UCSD-AML1 (cell line): Measurements from ENCODE around the gene CDHR2.

Experiments
- DNase-seq: peaks from one replicate; lab custom pipeline; 2025; ENCODE audit not compliant: unreplicated experiment; lab: John Stamatoyannopoulos, UW

The CDHR2 gene

GRCh38 chr5:176528301-176528700 lies 20.8 kb upstream of the CDHR2 start:
- no peak for DNase-seq

GRCh38 chr5:176528761-176529115 lies 20.4 kb upstream of the CDHR2 start:
- DNase-seq, result no peak

- DNase-seq, result no peak
Measured at GRCh38 chr5:176529116-176529740, 19.9 kb upstream of the CDHR2 start.

GRCh38 chr5:176529741-176530141 lies 19.4 kb upstream of the CDHR2 start:
- DNase-seq, result peak; percentile 78

- peak; percentile 57 for DNase-seq
Measured at GRCh38 chr5:176530393-176530982, 18.7 kb upstream of the CDHR2 start.

GRCh38 chr5:176530983-176531901 lies 17.9 kb upstream of the CDHR2 start:
- peak; percentile 47 for DNase-seq

GRCh38 chr5:176531902-176532493 lies 17.1 kb upstream of the CDHR2 start:
- DNase-seq, result no peak

GRCh38 chr5:176532795-176533194 lies 16.3 kb upstream of the CDHR2 start:
- DNase-seq, result no peak

GRCh38 chr5:176533390-176533789 lies 15.8 kb upstream of the CDHR2 start:
- DNase-seq, result peak; percentile 87

- DNase-seq, result peak; percentile 84
Measured at GRCh38 chr5:176533894-176534611, 15.1 kb upstream of the CDHR2 start.

- no peak for DNase-seq
Measured at GRCh38 chr5:176534640-176535039, 14.5 kb upstream of the CDHR2 start.

- DNase-seq, result peak; percentile 61
Measured at GRCh38 chr5:176535101-176535663, 14.0 kb upstream of the CDHR2 start.

GRCh38 chr5:176535664-176536131 lies 13.4 kb upstream of the CDHR2 start:
- DNase-seq, result no peak

GRCh38 chr5:176536132-176536901 lies 12.8 kb upstream of the CDHR2 start:
- peak; percentile 88 for DNase-seq

- DNase-seq, result peak; percentile 96
Measured at GRCh38 chr5:176536902-176537553, 12.1 kb upstream of the CDHR2 start, which contains the start of gene RNF44. TSS of gene RNF44 (minus strand) at chr5:176537402. CDS start at chr5:176532472, 4,930 bp downstream.

GRCh38 chr5:176537554-176538229 lies 11.4 kb upstream of the CDHR2 start:
- peak; percentile 98 for DNase-seq

GRCh38 chr5:176538230-176538988 lies 10.7 kb upstream of the CDHR2 start:
- no peak for DNase-seq

GRCh38 chr5:176538989-176539384 lies 10.2 kb upstream of the CDHR2 start:
- no peak for DNase-seq
